Measurements from ENCODE around the gene SLC7A6OS.

Gene SLC7A6OS

DNA sequence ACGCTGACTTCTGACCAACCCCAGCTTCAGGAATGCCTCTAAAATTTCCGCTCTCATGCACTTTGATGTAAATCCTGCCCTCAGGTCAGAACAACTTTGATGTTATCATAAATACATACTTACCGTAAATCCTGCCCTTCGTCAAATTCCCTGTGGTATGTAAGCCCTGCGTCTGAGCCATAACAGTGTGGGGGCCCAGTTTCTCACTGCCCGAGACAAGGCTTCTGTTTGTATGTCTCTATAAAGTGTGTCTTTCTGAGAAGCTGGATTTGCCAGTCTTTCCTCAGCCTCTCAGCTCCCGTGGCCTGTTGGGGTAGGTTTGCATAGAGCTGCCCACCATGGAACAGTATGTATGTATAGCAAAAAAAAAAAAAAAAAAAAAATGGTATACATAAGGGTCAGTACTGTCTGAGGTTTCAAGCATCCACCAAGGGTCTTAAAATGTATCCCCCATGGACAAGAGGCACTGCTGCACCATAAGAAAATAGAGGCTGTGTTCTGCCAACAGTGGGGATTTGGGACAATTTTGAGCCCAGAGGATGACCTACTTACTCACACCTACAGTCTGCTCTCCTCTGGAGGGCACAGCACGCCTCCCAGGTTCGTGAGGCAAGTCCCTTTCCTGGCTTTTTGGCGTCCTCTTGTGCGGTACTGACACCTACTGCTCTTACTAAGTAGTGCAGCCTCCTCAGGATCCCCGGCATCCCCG lies 17.6 kb upstream of the SLC7A6OS start:
- peaks cover 11% of the 10 kb centered on the region for H3K36me3 Mint-ChIP-seq

DNA sequence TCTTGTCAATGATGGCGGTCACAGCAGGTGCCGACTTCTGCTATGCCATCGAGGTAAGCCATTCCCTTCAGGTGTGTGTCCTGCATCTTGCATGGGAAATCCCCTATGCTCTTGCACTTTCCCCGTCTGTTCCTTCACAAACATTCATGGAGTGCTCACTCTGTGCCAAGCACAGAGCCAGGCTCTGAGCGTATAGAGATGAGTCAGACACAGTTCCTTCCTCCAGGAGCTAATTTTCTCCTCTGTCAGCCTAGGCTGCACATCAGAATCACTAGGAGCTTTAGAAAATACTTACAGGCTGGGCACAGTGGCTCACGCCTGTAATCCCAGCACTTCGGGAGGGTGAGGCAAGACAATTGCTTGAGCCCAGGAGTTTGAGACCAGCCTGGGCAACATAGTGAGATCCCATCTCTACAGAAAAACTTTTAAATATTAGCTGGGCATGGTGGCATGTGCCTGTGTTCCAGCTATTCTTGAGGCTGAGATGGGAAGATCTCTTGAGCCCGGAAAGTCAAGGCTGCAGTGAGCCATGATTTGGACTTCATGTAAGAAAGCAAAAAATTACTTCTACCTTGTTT lies 14.1 kb upstream of the SLC7A6OS start:
- Mint-ChIP-seq H3K27me3 (no peaks in the 10 kb centered on the region), H3K36me3 (peaks cover 10% of the 10 kb centered on the region)

More for the DNA sequence above, 17.6 kb upstream of the SLC7A6OS start:
- Mint-ChIP-seq H3K27ac (no peak overlapping the region), H3K27me3 (no peaks in the 10 kb centered on the region), H3K9me3 (no peaks in the 10 kb centered on the region), H3K4me3 (no peak overlapping the region), H3K4me1 (peaks cover 21% of the 10 kb centered on the region)

DNA sequence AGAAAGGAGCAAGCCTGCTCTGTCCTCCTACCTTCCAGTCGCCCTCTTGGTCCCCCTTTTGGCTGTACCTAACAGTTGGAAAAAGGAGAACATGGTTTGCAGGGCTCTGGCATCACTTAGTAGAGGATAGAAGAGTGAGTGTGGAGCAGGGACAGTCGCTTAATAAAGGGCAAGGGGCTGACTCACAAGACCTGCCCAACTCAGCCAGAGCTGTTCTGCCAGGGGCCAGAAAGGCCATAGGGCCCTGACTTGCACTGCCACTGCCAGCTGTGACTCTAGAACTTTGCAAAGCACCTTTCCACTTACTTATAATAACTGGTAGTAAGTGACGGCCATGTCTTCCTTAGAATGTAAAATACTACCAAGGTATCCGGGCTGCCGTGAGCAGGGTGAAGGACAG lies 13.6 kb upstream of the SLC7A6OS start:
- Mint-ChIP-seq H3K9me3 (no peaks in the 10 kb centered on the region), H3K4me3 (no peak overlapping the region), H3K27ac (no peak overlapping the region), H3K36me3 (peaks cover 12% of the 10 kb centered on the region), H3K27me3 (no peaks in the 10 kb centered on the region), H3K4me1 (peaks cover 24% of the 10 kb centered on the region)

More for the DNA sequence above, 14.1 kb upstream of the SLC7A6OS start:
- Mint-ChIP-seq H3K4me3 (no peak overlapping the region), H3K4me1 (peaks cover 20% of the 10 kb centered on the region), H3K9me3 (no peaks in the 10 kb centered on the region), H3K27ac (no peak overlapping the region)

DNA sequence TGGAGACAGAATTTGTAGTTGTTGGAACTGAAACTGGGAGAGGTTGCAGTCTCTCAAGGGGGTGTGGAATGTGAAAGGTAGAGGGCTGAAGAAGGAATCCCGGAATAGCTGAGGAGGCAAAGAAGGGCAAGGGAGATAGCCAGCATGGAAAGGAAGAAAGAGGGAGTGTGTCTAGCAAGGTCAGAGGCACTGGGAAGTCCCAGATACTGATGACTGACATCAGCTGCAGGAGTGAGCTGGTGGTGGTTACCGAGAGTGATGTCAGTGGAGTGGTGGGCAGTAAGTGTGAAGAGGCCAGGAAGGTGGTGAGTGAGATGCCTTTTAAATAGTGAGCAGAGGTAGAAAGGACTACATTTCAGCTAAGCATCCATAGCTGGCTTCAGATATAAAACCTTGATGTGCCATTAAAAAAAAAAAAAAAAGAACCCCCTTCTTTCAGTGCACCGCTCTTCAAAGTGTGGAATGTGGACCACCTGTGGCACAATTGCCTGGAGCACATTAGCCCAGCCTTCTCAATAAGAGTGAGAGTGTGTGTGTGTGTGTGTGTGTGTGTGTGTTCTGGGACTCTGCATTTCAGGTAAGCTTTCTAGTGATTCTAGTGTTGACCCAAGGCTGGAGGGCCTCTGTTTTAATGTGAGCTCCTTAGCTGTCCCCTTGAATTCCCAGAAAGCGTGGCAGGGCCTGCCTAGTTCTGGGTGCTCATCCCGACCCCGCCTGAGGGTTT lies 8.6 kb upstream of the SLC7A6OS start:
- no peak overlapping the region for H3K4me3 Mint-ChIP-seq

DNA sequence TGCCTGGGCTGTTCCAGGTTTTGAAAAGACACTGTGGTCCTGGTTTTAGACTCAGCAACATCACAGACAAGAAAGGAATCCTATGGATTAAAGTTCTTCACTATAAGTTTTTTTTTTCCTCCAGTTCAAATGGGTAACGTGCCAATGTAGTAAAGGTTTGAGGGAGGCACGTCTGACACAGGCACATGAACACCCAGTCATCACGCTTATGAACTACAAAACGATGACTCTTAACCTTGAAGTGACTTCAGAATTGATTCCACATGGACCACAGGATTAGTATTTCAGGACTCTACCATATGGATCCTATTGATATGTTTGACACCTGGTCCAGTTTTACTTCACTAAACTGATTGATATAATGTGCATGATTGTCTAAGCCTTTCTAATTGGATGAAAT lies 2.4 kb upstream of the SLC7A6OS start:
- H3K4me1 Mint-ChIP-seq: peaks cover 52% of the 10 kb centered on the region

More for the DNA sequence above, 8.6 kb upstream of the SLC7A6OS start:
- H3K9me3 Mint-ChIP-seq: no peaks in the 10 kb centered on the region
- H3K36me3 Mint-ChIP-seq: peaks cover 18% of the 10 kb centered on the region
- peak overlapping the region; percentile 88 for H3K27ac Mint-ChIP-seq
- peaks cover 38% of the 10 kb centered on the region for H3K4me1 Mint-ChIP-seq
- H3K27me3 Mint-ChIP-seq: no peaks in the 10 kb centered on the region

DNA sequence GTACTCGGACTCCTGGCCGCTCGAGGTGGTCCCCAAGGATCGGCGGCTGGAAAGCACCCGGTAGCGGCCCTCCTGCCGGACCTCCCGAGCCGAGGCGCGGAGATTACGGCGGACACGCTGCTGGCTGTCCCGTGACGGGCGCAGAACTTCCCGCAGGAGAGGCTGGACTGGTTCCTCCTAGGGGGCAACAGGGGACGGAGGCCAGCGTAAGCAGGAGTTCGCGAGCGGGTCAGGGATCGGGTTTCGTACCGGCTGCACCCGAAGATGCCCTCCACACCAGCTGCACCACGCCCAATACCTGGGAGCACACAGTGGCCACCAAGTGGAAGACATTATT lies 341 bp downstream of the SLC7A6OS start:
- H3K36me3 Mint-ChIP-seq: peaks cover 10% of the 10 kb centered on the region

More for the DNA sequence above, 2.4 kb upstream of the SLC7A6OS start:
- peaks cover 10% of the 10 kb centered on the region for H3K36me3 Mint-ChIP-seq
- H3K27me3 Mint-ChIP-seq: no peaks in the 10 kb centered on the region
- H3K9me3 Mint-ChIP-seq: no peaks in the 10 kb centered on the region
- no peak overlapping the region for H3K27ac Mint-ChIP-seq
- H3K4me3 Mint-ChIP-seq: peak overlapping the region; percentile 60

DNA sequence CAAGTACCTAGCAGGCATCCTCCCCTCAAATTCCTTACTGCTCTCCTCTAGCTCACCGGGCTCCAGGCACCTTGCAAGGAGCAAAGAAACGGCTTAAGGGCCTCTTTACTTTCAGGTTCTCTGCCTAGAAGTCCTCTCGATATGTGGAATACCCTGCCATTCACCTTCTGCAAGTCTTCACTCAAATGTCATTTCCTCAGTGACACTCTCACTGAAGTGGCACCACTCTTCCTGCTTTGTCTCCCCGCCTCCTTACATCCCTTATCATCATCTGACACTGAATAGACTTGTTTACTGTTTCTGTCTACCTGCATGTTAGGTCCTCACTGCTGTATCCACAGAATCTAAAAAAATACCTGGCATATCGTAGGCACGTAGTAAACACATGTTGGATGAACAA lies 947 bp downstream of the SLC7A6OS start:
- H3K36me3 Mint-ChIP-seq: peaks cover 13% of the 10 kb centered on the region
- peak overlapping the region; percentile 99 for H3K4me3 Mint-ChIP-seq
- no peaks in the 10 kb centered on the region for H3K9me3 Mint-ChIP-seq
- H3K4me1 Mint-ChIP-seq: peaks cover 43% of the 10 kb centered on the region
- H3K27ac Mint-ChIP-seq: peak overlapping the region; percentile 82
- H3K27me3 Mint-ChIP-seq: no peaks in the 10 kb centered on the region

More for the DNA sequence above, 341 bp downstream of the SLC7A6OS start:
- no peaks in the 10 kb centered on the region for H3K27me3 Mint-ChIP-seq
- H3K27ac Mint-ChIP-seq: peak overlapping the region; percentile 99
- peak overlapping the region; percentile 99 for H3K4me3 Mint-ChIP-seq
- H3K4me1 Mint-ChIP-seq: peaks cover 47% of the 10 kb centered on the region
- no peaks in the 10 kb centered on the region for H3K9me3 Mint-ChIP-seq

DNA sequence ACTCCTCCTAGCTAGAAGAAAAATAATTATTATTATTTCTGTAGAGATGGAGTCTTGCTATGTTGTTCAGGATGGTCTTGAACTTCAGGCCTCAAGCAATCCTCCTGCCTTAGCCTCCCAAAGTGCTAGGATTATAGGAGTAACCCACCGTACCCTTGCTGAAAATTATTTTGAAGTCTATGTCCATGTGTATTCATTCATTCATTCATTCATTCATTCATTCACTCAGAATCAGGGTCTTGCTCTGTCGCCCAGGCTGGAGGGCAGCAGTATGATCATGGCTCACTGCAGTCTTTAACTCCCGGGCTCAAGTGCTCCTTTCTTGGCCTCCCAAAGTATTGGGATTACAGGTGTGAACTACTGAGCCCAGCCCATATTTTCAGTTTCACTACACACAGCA lies 4.1 kb downstream of the SLC7A6OS start:
- Mint-ChIP-seq H3K36me3 (peaks cover 17% of the 10 kb centered on the region), H3K9me3 (no peaks in the 10 kb centered on the region), H3K4me3 (no peak overlapping the region), H3K4me1 (peaks cover 30% of the 10 kb centered on the region), H3K27ac (no peak overlapping the region), H3K27me3 (no peaks in the 10 kb centered on the region)

DNA sequence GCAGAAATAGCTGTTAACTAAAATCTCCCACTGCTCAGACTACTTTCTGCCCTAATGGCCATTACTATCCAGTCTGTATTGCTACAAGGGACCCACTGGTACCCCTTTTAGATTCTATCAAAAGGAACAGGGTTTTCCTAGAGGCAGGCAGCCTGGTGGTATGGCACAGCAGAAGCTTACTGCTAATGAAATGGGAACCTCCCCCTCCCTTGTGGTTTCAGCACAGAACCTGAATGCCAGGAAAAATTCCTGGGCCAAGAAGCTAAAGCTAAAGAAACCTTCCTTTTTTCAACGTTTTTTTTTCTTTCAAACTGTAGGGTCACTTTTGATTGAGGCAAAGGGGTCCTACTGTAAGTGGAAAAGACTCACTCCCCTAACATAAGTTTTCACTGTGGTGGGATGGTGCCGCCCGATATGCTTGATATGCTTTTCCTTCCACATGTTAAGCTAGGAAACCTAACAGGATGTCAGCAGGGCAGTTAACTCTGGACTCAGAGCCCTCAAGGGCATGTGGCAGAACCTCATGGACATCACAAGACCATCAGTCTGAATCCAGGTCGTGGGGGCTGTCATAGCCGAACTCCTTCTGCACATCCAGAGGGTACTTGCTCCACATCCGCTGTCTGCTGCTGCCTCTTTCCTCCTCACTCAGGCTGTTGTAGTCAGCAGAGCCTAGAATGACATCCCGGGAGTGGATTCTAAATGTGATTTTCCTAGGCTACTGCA lies 9.8 kb downstream of the SLC7A6OS start:
- peaks cover 22% of the 10 kb centered on the region for H3K36me3 Mint-ChIP-seq
- peak overlapping the region; percentile 84 for H3K27ac Mint-ChIP-seq
- no peaks in the 10 kb centered on the region for H3K27me3 Mint-ChIP-seq
- peaks cover 36% of the 10 kb centered on the region for H3K4me1 Mint-ChIP-seq
- H3K4me3 Mint-ChIP-seq: no peak overlapping the region
- no peaks in the 10 kb centered on the region for H3K9me3 Mint-ChIP-seq

DNA sequence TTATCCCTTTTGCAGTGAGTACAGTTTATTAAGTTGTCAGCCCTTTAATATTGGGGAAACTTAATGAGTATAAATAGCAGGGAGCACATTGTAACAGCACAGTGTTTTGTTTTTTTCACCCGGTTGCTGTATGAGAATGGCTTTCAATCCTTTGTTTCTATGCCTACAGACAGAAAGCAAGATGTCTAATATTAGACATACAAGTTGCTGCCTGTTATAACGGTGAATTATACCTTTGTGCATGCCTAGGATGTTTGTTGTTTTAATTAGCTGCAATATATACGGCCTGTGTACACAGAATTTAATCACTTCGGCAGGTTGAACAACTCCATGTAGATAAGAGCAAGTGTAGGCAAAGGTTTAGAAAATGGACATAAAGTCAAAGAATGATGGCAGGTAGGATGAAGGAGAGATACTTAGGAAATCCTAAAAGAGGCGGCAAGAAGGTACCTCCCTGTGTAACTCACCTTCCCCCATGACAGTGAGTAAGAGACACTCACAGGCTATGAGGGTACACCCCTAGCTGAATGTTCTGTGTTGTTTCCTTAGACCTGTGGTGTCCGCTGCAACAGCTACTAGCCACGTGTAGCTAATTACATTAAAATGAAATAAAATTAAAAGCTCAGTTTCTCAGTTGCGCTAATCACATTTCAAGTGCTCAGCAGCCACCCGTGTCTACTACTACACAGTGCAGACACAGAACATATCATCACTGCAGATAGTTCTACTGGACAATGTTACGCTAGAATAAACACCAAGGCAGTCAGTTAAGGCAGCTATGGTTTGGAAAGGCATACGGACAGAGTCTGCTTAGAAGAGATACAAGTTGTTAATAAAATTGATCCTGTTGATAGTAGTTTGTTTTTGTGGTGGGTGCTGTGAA lies 10.9 kb downstream of the SLC7A6OS start:
- no peaks in the 10 kb centered on the region for H3K27me3 Mint-ChIP-seq
- H3K4me1 Mint-ChIP-seq: peaks cover 38% of the 10 kb centered on the region
- no peak overlapping the region for H3K4me3 Mint-ChIP-seq
- no peaks in the 10 kb centered on the region for H3K9me3 Mint-ChIP-seq
- peaks cover 23% of the 10 kb centered on the region for H3K36me3 Mint-ChIP-seq
- H3K27ac Mint-ChIP-seq: peak overlapping the region; percentile 84

DNA sequence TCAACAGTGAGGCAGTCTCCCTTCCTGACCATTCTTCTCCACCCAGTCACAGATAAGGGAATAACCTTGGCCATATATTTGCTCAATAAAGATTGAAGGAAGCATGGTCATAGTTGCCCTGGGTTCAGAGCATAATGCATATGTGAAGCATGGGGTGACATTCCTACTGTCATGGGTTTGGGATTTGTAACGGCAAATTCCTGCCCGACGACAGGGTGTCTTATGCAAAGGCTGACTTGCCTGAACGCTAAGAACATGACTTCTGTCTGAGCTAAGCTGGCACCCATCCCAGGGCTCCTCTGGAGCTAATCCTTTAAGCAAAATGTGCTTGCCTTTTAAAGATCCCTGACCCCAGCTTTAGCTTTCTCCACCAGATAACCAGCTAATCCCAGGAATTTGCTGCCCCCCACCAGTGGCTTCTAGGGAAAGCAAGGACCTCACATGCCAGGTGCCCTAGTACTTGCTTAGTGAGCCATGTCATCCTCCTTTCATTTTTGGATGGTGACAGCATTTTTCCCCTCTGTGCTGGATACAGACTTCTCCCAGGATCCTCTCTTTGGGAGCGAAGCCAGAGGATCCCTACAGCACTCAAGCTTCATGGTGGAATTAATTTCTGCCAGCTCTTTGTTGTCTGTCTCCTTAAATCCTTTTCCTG lies 11.7 kb downstream of the SLC7A6OS start:
- no peak overlapping the region for H3K4me3 Mint-ChIP-seq
- peaks cover 41% of the 10 kb centered on the region for H3K4me1 Mint-ChIP-seq
- peak overlapping the region; percentile 23 for H3K27ac Mint-ChIP-seq
- peaks cover 23% of the 10 kb centered on the region for H3K36me3 Mint-ChIP-seq
- no peaks in the 10 kb centered on the region for H3K9me3 Mint-ChIP-seq
- no peaks in the 10 kb centered on the region for H3K27me3 Mint-ChIP-seq

DNA sequence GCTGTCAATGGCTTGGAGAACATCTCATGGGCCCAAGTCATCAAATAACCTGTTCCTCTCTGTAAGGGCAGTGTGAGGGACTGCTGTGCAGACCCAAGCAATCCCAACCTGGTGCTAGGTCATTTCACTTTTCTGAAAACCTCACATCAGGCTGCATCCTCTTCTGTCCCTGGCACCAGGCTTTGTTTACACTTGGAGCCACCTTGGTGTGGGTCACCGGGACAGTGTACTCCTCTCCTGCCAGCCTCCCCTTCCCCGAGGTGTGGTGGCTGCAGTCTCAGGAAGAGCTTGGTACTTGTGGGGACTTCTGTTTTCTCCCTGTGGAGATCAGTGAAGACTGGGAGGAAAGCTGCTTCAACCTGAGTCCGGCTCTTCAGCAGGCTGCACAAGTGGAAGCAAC lies 12.4 kb downstream of the SLC7A6OS start:
- peak overlapping the region; percentile 12 for H3K27ac Mint-ChIP-seq
- H3K4me1 Mint-ChIP-seq: peaks cover 44% of the 10 kb centered on the region
- H3K9me3 Mint-ChIP-seq: no peaks in the 10 kb centered on the region
- H3K27me3 Mint-ChIP-seq: no peaks in the 10 kb centered on the region
- peaks cover 23% of the 10 kb centered on the region for H3K36me3 Mint-ChIP-seq
- H3K4me3 Mint-ChIP-seq: no peak overlapping the region

DNA sequence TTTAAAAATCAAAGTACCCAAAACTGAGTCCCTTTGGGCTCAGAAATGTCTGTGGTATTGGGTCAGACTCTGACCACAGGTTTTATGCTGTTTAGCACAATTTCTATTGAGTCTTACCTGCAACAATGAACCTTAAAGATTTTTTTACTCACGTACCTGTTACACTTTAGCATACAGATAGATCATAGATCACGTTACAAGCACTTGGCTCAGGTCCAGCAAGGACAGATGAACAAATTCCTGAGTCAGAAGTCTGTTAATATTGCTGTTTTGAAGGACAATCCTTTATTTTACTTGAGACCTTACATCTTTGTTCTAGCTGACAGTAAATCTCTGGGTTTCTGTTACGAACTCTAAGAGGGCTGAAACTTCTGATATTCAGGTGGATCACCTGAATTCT lies 12.8 kb downstream of the SLC7A6OS start:
- Mint-ChIP-seq H3K9me3 (no peaks in the 10 kb centered on the region), H3K4me3 (no peak overlapping the region), H3K27me3 (no peaks in the 10 kb centered on the region), H3K27ac (no peak overlapping the region), H3K4me1 (peaks cover 46% of the 10 kb centered on the region), H3K36me3 (peaks cover 23% of the 10 kb centered on the region)

DNA sequence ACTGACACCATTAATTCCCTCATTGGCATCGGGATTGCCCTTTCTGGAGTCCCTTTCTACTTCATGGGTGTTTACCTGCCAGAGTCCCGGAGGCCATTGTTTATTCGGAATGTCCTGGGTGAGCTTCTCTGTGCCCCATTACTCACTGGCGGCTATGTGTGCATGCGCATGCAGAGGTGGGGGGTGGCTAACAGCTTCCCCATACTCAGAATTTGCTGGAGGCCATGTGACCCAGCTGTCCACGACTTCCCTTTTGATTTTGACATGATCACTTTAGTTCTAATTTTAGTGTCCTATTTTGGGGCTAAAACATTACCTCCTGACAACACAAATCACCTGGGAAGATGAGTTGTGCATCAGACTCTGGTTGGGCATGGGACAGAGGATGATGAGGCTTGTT lies 14.1 kb downstream of the SLC7A6OS start:
- peaks cover 52% of the 10 kb centered on the region for H3K4me1 Mint-ChIP-seq
- H3K27ac Mint-ChIP-seq: peak overlapping the region; percentile 59
- H3K4me3 Mint-ChIP-seq: no peak overlapping the region
- peaks cover 23% of the 10 kb centered on the region for H3K36me3 Mint-ChIP-seq
- no peaks in the 10 kb centered on the region for H3K9me3 Mint-ChIP-seq
- no peaks in the 10 kb centered on the region for H3K27me3 Mint-ChIP-seq
